HL-60/S4 treated with phorbol 12-myristate 13-acetate at 8.2 ng/mL for 4 days and 3 days (cell line): ENCODE results near the gene KCTD3.

Source experiments
- in situ Hi-C: fragments of 300-500 bp; cut with MboI; formaldehyde crosslinking; loops from 2 replicates; pipeline ENCODE4 v1.15.0; 2022; ENCODE audit warnings: low sequenced_read_pairs

The KCTD3 gene

GRCh38 chr1:215566556-215567490 lies at the start of gene KCTD3:
Gene KCTD3 (plus strand): TSS chr1:215567304. CDS start chr1:215567686, 382 bp downstream.
- in situ Hi-C loops = no loop called here

- in situ Hi-C loops = no loop called here
Observed at GRCh38 chr1:215517441-215517891, 49.6 kb upstream of the KCTD3 start.

DNA sequence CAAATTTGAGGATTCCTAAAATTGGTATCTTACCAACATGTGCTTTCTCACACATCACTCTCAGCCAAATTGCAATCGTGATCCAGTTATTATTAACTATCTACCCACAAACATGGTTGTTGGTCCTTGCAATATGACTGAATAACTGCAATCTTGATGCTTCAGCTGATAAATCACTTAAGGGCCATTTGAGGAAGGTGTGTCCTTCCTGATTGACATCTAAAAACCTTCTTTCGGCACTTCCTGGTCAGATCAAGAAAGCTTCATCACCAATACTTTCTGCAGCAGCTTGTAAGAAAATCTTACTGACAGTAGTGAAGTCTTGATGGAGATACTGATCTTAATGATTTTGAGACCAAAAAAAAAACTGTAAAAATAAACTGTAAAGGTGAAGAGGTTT lies 48.5 kb upstream of the KCTD3 start:
- in situ Hi-C loops = no loop called here

GRCh38 chr1:215521279-215521678 lies 45.8 kb upstream of the KCTD3 start:
- in situ Hi-C loops = no loop called here

DNA sequence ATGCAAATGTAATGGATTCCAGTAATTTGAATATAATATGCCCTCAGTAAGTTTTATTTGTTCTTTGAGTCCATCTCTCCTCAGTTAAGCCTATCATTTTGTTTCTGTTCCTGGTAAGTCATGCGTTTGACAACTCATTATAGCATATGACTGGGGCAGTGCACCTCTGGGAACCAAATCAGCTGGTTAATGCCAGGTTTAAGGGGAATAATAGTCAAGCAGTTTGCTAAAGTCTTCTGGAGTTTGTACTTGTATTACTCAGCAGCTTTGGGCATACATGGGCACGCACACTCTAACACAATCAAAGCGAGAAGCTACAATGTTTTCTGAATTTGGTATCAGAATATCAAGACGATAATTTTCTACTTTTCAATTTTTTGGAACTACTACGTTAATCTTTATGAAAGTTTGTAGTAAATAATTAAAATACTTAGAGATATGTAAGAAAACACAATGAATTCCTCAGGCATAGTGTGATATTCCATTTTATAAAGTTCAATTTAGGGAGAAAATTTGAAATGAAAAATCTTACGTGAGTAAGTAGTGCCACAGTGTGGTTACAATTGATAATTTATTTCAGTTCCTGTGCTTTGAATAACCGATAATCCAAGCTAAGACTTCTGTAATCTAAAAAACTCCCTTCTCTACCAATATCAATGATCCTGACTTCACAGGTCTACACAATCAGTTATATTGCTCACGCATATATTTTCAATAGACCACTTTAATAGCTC lies 43.8 kb upstream of the KCTD3 start:
- in situ Hi-C loops = no loop called here

DNA sequence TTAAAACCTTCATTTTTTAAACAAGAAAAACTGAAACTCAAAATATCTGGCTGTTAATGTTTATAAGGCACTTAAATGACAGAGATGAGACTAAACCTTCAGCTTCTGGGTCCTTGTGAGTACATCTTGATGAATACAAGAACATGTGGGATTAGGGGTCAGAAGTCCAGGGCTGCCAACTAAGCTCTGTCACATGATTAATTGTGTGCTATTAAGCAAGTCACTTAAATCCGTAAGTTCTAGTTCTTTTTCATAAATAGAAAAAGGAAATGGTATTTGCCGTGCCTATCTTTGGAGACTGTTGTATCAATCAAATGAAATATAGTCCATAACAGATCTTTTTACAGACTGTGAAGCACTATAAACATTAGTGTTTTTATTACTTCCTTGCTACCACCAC lies 43.2 kb upstream of the KCTD3 start:
- in situ Hi-C loops = no loop called here

- in situ Hi-C loops = no loop called here
Observed at GRCh38 chr1:215526147-215526845, 40.8 kb upstream of the KCTD3 start.

DNA sequence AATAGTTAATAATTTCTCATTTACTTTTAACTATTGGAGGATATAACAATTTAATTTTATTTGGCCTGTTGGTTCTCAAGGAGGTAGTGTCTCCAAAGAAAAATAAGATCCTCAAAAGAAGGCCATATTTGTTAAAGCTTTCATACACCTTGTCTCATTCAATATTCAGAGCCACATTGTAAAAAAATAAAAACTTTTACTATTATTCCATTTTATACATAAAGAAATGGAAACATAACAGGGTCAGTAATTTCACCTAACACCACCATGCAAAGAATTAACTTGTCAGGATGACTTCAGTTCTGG lies 40.3 kb upstream of the KCTD3 start:
- in situ Hi-C loops = no loop called here

DNA sequence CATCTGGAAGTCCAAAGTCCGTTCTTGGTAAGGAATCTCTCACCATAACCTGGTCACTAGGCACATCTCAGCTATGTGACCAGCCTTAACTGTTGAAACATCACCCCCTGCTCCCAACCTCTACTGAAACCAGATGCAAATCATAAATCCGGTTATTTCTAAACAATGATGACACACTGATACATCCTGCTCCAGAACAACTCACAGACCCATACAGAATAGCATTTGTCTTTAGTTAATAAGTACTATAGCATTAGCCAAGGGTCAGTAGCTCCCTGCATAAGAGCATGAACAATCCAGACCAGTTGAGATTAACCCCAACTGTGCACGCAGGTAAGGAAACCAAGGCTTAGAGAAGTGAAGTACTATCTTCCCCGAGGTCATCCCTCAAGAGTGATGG lies 38.0 kb upstream of the KCTD3 start:
- in situ Hi-C loops = no loop called here

GRCh38 chr1:215529571-215529970 lies 37.5 kb upstream of the KCTD3 start:
- in situ Hi-C loops = no loop called here

DNA sequence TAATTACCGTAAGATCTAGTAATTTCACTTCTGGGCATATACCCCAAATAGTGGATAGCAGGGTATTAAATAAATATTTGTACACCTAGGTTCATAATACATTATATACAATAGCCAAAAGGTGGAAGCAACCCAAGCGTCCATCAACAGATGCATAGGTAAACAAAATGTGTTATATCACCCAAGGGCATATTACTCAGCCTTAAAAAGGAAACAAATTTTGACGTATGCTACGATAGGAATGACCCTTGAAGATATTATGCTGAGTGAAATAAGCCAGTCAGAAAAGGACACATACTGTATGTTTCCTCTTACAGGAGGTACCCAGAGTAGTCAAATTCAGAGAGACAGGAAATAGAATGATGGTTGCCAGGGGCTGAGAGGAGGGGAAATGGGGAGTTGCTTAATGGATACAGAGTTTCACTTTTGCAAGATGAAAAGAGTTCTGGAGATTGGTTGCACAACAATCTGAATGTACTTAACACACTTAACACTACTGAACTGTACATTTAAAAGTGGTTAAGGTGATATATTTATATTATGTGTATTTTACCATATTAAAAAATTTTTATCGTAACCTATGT lies 36.6 kb upstream of the KCTD3 start:
- in situ Hi-C loops = no loop called here

GRCh38 chr1:215539803-215540570 lies 27.1 kb upstream of the KCTD3 start:
- in situ Hi-C loops = no loop called here

DNA sequence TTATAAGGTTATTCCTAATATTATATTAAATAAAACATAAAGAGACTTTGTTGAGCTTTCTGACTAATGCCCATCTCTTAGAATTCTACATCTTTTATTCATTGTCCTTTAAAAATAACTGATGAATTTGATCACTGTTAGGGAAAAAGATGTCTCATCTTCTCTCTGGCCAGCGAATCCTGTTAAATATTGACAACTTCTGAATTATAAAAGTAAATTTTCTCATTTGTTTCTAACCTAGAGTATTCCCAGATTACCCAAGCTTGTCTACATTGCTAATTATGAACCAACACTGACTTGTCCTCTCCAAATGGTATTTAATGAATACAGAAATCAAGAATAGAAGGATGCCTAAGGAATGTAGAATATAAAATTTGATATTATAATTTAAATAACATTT lies 24.8 kb upstream of the KCTD3 start:
- in situ Hi-C loops = no loop called here

GRCh38 chr1:215543191-215543606 lies 23.9 kb upstream of the KCTD3 start:
- in situ Hi-C loops = no loop called here

- in situ Hi-C loops = no loop called here
Observed at GRCh38 chr1:215543806-215544205, 23.3 kb upstream of the KCTD3 start.

- in situ Hi-C loops = no loop called here
Observed at GRCh38 chr1:215544566-215544965, 22.5 kb upstream of the KCTD3 start.

DNA sequence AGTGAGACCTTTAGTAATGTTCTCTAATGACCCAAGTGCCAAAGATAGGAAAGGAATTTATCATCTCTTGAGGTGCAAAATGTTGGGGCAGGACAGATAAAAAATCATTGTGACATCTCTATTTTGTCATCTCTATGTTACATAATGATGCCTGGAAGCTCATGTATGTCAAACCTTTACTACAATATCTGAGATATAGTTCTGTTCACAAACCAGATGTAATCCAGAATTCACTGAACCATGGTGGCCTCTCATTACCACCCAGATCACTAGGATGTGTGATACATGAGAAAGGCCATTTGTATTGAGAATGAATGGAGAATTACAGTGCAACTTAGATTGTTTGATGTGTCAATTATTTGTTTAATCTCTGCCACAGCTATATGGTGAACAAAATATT lies 22.0 kb upstream of the KCTD3 start:
- in situ Hi-C loops = no loop called here

DNA sequence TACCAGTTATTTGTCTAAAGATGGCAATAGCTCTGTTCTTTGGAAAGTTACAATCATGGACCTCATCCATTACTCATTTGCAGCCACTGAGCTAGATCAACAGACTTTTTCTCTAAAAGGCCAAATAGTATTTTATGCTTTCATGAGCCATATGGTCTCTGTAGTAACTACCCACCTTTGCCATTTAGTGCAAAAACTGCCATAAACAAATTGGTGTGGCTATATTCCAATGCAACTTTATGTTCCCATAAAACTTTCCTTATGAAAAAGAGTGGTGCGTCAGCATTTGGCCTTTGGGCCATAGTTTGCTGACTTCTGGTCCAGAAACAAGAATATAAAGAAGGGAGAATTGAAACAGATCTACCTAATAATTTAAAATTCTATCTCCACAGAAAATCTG lies 20.1 kb upstream of the KCTD3 start:
- in situ Hi-C loops = no loop called here

GRCh38 chr1:215551806-215552205 lies 15.3 kb upstream of the KCTD3 start:
- in situ Hi-C loops = no loop called here

- in situ Hi-C loops = no loop called here
Observed at GRCh38 chr1:215554865-215555264, 12.2 kb upstream of the KCTD3 start.
